ENCODE measurements around the gene MDC1.

The MDC1 gene

GRCh38 chr6:30763155-30763617, 46.1 kb upstream of the MDC1 start:
- H3K79me2 ChIP-seq, result no peaks in the 10 kb centered on the region
- no peaks in the 10 kb centered on the region for H3K36me3 ChIP-seq (ENCODE audit: control insufficient read depth, insufficient read depth, low read length)
- no peaks in the 10 kb centered on the region for H3K27me3 ChIP-seq (ENCODE audit: control insufficient read depth, insufficient read depth, low read length)
- H3K4me2 ChIP-seq (ENCODE audit: low read length), result no peak overlapping the region
- no peaks in the 10 kb centered on the region for H3K9me3 ChIP-seq (ENCODE audit: control insufficient read depth, low read length)
- H2AFZ ChIP-seq, result no peak overlapping the region
- no peak for TF ChIP-seq CTCF (IDR thresholded peaks at IDR 0.05)
- no peaks in the 10 kb centered on the region for H3K4me1 ChIP-seq
- H3K27ac ChIP-seq, result no peak overlapping the region
- H3K9ac ChIP-seq, result no peak overlapping the region
- H3K4me3 ChIP-seq (ENCODE audit: low read depth, low read length), result no peak overlapping the region

- Histone ChIP-seq H3K27ac (no peak overlapping the region), H2AFZ (no peak overlapping the region), H3K4me3 (ENCODE audit: low read depth, low read length) (no peak overlapping the region), H3K4me1 (peaks cover 4% of the 10 kb centered on the region), H3K4me2 (ENCODE audit: low read length) (no peak overlapping the region), H3K27me3 (ENCODE audit: control insufficient read depth, insufficient read depth, low read length) (no peaks in the 10 kb centered on the region), H3K36me3 (ENCODE audit: control insufficient read depth, insufficient read depth, low read length) (no peaks in the 10 kb centered on the region), H3K9me3 (ENCODE audit: control insufficient read depth, low read length) (no peaks in the 10 kb centered on the region), H3K79me2 (no peaks in the 10 kb centered on the region), H3K9ac (no peak overlapping the region)
- TF ChIP-seq CTCF (IDR thresholded peaks at IDR 0.05), result no peak
Measured at GRCh38 chr6:30761791-30762429, 44.8 kb upstream of the MDC1 start.

GRCh38 chr6:30760549-30760948, 43.5 kb upstream of the MDC1 start:
- Histone ChIP-seq H3K36me3 (ENCODE audit: control insufficient read depth, insufficient read depth, low read length) (no peaks in the 10 kb centered on the region), H3K4me3 (ENCODE audit: low read depth, low read length) (no peak overlapping the region), H3K4me1 (peaks cover 4% of the 10 kb centered on the region), H2AFZ (no peak overlapping the region), H3K27me3 (ENCODE audit: control insufficient read depth, insufficient read depth, low read length) (no peaks in the 10 kb centered on the region), H3K27ac (no peak overlapping the region), H3K79me2 (no peaks in the 10 kb centered on the region), H3K9me3 (ENCODE audit: control insufficient read depth, low read length) (no peaks in the 10 kb centered on the region), H3K9ac (no peak overlapping the region), H3K4me2 (ENCODE audit: low read length) (no peak overlapping the region)
- TF ChIP-seq CTCF (IDR thresholded peaks at IDR 0.05), result no peak

GRCh38 chr6:30759575-30760239, 42.6 kb upstream of the MDC1 start:
- Histone ChIP-seq H3K9ac (no peak overlapping the region), H3K27ac (no peak overlapping the region)
- no peak for TF ChIP-seq CTCF (IDR thresholded peaks at IDR 0.05)

More at GRCh38 chr6:30759575-30760239, 42.6 kb upstream of the MDC1 start:
- Histone ChIP-seq H3K4me1 (peaks cover 4% of the 10 kb centered on the region), H3K4me2 (ENCODE audit: low read length) (no peak overlapping the region), H3K4me3 (ENCODE audit: low read depth, low read length) (no peak overlapping the region), H2AFZ (peak overlapping the region; percentile 23), H3K27me3 (ENCODE audit: control insufficient read depth, insufficient read depth, low read length) (no peaks in the 10 kb centered on the region), H3K36me3 (ENCODE audit: control insufficient read depth, insufficient read depth, low read length) (no peaks in the 10 kb centered on the region), H3K9me3 (ENCODE audit: control insufficient read depth, low read length) (no peaks in the 10 kb centered on the region), H3K79me2 (no peaks in the 10 kb centered on the region)
